Smooth muscle cell of the coronary artery (primary cell): ENCODE results near the gene ACSF3. TPM values are rescaled to one million over a fixed set of nuclear protein-coding genes. Genes with fewer than 3 reads are reported as not detected.

Experiments
- total RNA-seq: library from RNA; depleted of rRNA; stranded (reverse); fragments of >200 nt; gene quantifications from 2 replicates; pipeline ENCODE4 v1.2.3, GENCODE V29; 2014; ENCODE audit warnings: low replicate concordance

The ACSF3 gene
- total RNA-seq = 11.1 and 19.2 TPM in 2 replicates

DNA sequence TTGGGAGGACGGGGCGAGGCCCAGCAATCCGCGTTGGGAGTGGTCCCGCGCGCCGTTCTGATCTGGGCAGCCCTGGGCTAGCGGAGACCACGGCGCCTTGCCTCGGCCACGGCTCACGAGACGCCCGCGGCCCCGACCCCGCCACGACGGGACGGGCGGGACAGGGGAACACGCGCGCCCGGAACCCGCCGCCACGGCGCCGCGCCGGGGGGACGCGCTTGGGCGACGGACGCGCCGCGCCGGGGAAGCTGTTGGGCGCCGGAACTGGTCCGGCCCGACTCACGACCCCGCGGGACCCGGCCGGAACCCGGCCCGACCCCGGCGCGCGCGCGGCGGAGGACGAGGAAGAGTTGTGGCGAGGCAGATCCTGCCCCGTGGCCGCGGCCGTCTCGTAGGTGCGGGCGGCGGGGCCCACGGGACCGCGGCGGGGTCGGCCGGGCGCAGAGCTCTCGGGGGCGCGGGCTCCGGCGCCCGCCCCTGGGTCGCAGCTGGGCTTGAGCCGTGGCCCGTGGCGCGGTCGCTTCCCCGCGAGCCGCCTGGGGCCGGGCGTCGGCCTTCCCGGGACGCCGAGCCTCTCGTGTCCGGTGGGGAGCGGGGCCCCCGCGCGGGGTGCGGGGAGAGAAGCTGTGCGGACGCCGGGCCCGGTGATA is at the start of gene ACSF3:
TSS of gene ACSF3 (plus strand) at position 251 of the 650 bp plus-strand sequence. CDS start 6,830 bp downstream, outside the sequence.

DNA sequence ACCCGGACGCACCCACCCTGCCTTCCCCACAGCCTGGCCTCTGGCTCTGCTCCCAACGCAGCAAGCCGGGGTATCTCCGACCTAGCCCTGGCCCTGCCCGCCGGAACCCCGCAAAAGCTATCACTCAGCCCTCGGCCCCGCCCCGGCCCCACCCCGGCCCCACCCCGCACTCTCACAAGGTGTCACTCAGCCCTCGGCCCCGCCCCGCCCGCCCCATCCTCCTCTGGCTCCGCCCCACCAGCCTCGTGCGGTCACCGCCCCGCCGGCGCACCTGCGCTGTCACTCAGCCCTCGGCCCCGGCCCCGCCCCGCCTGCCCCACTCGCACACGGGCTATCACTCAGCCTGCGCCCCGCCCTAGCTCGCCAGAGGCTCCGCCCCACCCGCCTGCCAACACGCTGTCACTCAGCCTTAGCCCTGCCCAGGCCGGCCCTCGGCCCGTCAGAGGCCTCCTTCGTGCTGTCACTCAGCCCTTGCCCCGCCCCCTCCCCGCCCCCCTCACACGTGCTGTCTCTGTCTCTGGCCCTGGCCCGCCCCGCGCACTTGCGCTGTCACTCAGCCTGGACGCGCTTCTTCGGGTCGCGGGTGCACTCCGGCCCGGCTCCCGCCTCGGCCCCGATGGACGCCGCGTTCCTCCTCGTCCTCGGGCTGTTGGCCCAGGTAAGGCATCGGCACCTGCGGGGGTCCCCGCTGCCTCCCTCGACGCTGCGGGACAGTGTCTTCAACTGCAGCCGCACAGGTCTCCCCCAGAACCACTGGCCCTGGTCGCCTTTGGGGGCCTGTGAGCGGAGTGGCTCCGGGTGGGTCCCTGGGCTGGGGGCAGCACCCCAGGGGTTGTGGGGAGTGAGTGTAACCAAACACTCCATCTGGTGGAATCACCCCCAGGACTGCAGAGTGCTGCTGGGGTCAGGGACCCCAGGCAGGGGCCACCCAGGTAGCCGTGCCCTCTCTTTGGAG is 77.8 kb downstream of the ACSF3 start, which contains the start of gene CDH15:
TSS of gene CDH15 (plus strand) at position 533 of the 955 bp plus-strand sequence. CDS start at position 617, 84 bp downstream.

DNA sequence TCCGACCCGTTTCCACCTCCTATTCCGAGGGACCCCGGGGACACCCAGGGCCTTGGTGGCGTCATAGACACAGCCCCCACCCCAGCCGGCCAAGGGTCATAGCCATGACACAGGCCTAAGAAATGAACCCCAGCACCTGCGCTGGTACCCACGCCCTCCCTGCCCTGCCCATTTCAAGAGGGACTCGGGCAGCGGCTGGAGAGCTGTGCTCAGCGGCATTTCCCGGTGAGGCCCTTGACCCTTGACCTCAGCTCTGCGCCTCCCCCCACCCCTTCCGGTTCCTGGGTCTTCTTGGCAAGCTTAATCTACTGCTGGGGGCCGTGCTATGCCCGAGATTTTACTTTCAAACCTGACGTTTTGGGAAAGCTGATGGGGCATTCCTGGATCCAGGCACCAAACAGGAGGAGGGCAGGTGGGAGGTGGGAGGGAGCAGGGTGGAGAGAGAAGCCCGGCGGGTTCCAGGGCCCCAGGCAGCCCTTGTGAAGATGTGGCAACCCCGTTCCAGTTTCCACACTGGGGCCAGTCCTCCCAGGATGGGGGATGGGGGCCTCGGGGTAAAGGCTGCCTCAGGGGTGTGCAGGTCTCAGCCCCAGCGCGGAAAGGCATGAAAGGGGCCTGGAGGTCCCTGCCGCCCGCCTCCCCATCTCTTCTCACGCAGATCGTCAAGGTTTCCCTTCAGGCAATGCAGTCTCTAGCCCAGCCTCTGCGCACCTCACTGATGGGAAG is 106.6 kb downstream of the ACSF3 start, which contains the start of gene SLC22A31:
TSS of gene SLC22A31 (minus strand) at position 414 of the 726 bp plus-strand sequence. CDS start at position 378, 36 bp downstream.

Other genes starting within 250 kb of the ACSF3 start
- gene GALNS, start 236.9 kb upstream of the ACSF3 start, total RNA-seq = 15.0 and 22.3 TPM in 2 replicates
- 74.5 and 79.6 TPM in 2 replicates for gene TRAPPC2L, start 236.7 kb upstream of the ACSF3 start, total RNA-seq
- gene PABPN1L, start 227.2 kb upstream of the ACSF3 start, total RNA-seq = not detected in 2 replicates
- not detected in 2 replicates for gene CBFA2T3, start 116.6 kb upstream of the ACSF3 start, total RNA-seq
- gene CDH15, start 77.9 kb downstream of the ACSF3 start, total RNA-seq = 0.12 and 0.60 TPM in 2 replicates
- 0.47 and 0.53 TPM in 2 replicates for gene SLC22A31, start 106.7 kb downstream of the ACSF3 start, total RNA-seq
- 7.7 and 30.3 TPM in 2 replicates for gene ZNF778, start 123.9 kb downstream of the ACSF3 start, total RNA-seq